HEK293 (cell line): ENCODE results near the gene QSOX1.

Source experiments
- EGR2 ChIP-seq: fragments of 450-650 bp; formaldehyde crosslinking; IDR thresholded peaks from 2 replicates; pipeline ENCODE4 v1.5.1; 2016; ENCODE audit warnings: low read depth, missing biosample characterization, missing genetic modification characterization
- GLIS2 ChIP-seq: fragments of 450-650 bp; formaldehyde crosslinking; IDR thresholded peaks from 2 replicates; pipeline ENCODE4 v1.5.1; 2016; ENCODE audit warnings: missing biosample characterization, missing genetic modification characterization
- IKZF3 ChIP-seq: fragments of 450-650 bp; IDR thresholded peaks from 2 replicates; pipeline ENCODE4 v1.5.0; 2018; ENCODE audit warnings: missing biosample characterization, mild to moderate bottlenecking, missing genetic modification characterization, moderate library complexity
- KLF8 ChIP-seq: fragments of 450-650 bp; formaldehyde crosslinking; IDR thresholded peaks from 2 replicates; pipeline ENCODE4 v1.5.1; 2016; ENCODE audit warnings: missing biosample characterization, missing genetic modification characterization
- SP3 ChIP-seq: fragments of 450-650 bp; formaldehyde crosslinking; IDR thresholded peaks from 2 replicates; pipeline ENCODE4 v1.5.1; 2016; ENCODE audit warnings: missing biosample characterization, missing genetic modification characterization
- SP7 ChIP-seq: fragments of 450-650 bp; formaldehyde crosslinking; IDR thresholded peaks from 2 replicates; pipeline ENCODE4 v1.5.1; 2016; ENCODE audit warnings: missing biosample characterization, missing genetic modification characterization
- YY2 ChIP-seq: fragments of 450-650 bp; formaldehyde crosslinking; IDR thresholded peaks from 2 replicates; pipeline ENCODE4 v1.5.1; 2016; ENCODE audit warnings: missing biosample characterization, missing genetic modification characterization
- ZBTB17 ChIP-seq: fragments of 450-650 bp; formaldehyde crosslinking; IDR thresholded peaks from 2 replicates; pipeline ENCODE4 v1.5.1; 2016; ENCODE audit warnings: missing biosample characterization, missing genetic modification characterization
- ZBTB26 ChIP-seq: fragments of 450-650 bp; formaldehyde crosslinking; optimal IDR thresholded peaks from 2 replicates; pipeline ENCODE3; 2016; ENCODE audit warnings: missing biosample characterization, mild to moderate bottlenecking, missing genetic modification characterization
- ZBTB44 ChIP-seq: fragments of 450-650 bp; IDR thresholded peaks from 2 replicates; pipeline ENCODE4 v1.5.1; 2018; ENCODE audit warnings: missing biosample characterization, mild to moderate bottlenecking, missing genetic modification characterization
- ZBTB6 ChIP-seq: fragments of 450-650 bp; formaldehyde crosslinking; IDR thresholded peaks from 2 replicates; pipeline ENCODE4 v1.5.1; 2017; ENCODE audit warnings: missing biosample characterization, missing genetic modification characterization
- ZNF138 ChIP-seq: fragments of 450-650 bp; formaldehyde crosslinking; IDR thresholded peaks from 2 replicates; pipeline ENCODE4 v1.5.1; 2016; ENCODE audit warnings: missing biosample characterization, missing genetic modification characterization, borderline replicate concordance
- ZNF169 ChIP-seq: fragments of 450-650 bp; formaldehyde crosslinking; IDR thresholded peaks from 2 replicates; pipeline ENCODE4 v1.5.1; 2016; ENCODE audit warnings: missing biosample characterization, missing genetic modification characterization
- ZNF23 ChIP-seq: fragments of 450-650 bp; formaldehyde crosslinking; IDR thresholded peaks from 2 replicates; pipeline ENCODE4 v1.5.1; 2016; ENCODE audit warnings: missing biosample characterization, missing genetic modification characterization, borderline replicate concordance
- ZNF239 ChIP-seq: fragments of 450-650 bp; formaldehyde crosslinking; IDR thresholded peaks from 2 replicates; pipeline ENCODE4 v1.5.1; 2016; ENCODE audit warnings: missing biosample characterization, missing genetic modification characterization
- ZNF274 ChIP-seq, 2 experiments: fragments of 200-500 bp in 1 of 2; fragments of 450-650 bp in 1 of 2; sonication (Bioruptor generic) in 1 of 2; formaldehyde crosslinking in 1 of 2; IDR thresholded peaks; 2 replicates each; pipeline versions ENCODE4 v1.5.1 to v1.6.1; 2014 to 2016; ENCODE audit warnings: borderline replicate concordance in 1 of 2, inconsistent platforms in 1 of 2, low read length in 1 of 2, missing biosample characterization in 1 of 2, missing genetic modification characterization in 1 of 2
- ZNF292 ChIP-seq: fragments of 450-650 bp; formaldehyde crosslinking; IDR thresholded peaks from 2 replicates; pipeline ENCODE4 v1.5.1; 2016; ENCODE audit warnings: low read depth, missing biosample characterization, missing genetic modification characterization, borderline replicate concordance
- ZNF341 ChIP-seq: fragments of 450-650 bp; formaldehyde crosslinking; IDR thresholded peaks from 2 replicates; pipeline ENCODE4; 2016; ENCODE audit warnings: low read depth, missing biosample characterization, missing genetic modification characterization
- ZNF416 ChIP-seq: fragments of 450-650 bp; formaldehyde crosslinking; IDR thresholded peaks from 2 replicates; pipeline ENCODE4 v1.5.1; 2016; ENCODE audit warnings: missing biosample characterization, missing genetic modification characterization
- ZNF518A ChIP-seq: fragments of 450-650 bp; formaldehyde crosslinking; conservative IDR thresholded peaks from 2 replicates; pipeline ENCODE4 v1.5.1; 2016; ENCODE audit warnings: low read depth, missing biosample characterization, missing genetic modification characterization
- ZNF544 ChIP-seq: fragments of 450-650 bp; formaldehyde crosslinking; IDR thresholded peaks from 2 replicates; pipeline ENCODE4 v1.5.0; 2017; ENCODE audit warnings: missing biosample characterization, missing genetic modification characterization
- ZNF561 ChIP-seq: fragments of 450-650 bp; IDR thresholded peaks from 2 replicates; pipeline ENCODE4 v1.5.1; 2018; ENCODE audit warnings: missing biosample characterization, missing genetic modification characterization, borderline replicate concordance
- ZNF600 ChIP-seq: fragments of 450-650 bp; formaldehyde crosslinking; IDR thresholded peaks from 2 replicates; pipeline ENCODE4 v1.5.1; 2016; ENCODE audit warnings: missing biosample characterization, missing genetic modification characterization
- ZNF670 ChIP-seq: fragments of 450-650 bp; formaldehyde crosslinking; IDR thresholded peaks from 2 replicates; pipeline ENCODE4 v1.5.1; 2016; ENCODE audit warnings: missing biosample characterization, missing genetic modification characterization, low read depth
- ZNF701 ChIP-seq: fragments of 450-650 bp; formaldehyde crosslinking; IDR thresholded peaks from 2 replicates; pipeline ENCODE4 v1.5.1; 2016; ENCODE audit warnings: missing biosample characterization, missing genetic modification characterization
- ZNF768 ChIP-seq: fragments of 450-650 bp; formaldehyde crosslinking; IDR thresholded peaks from 2 replicates; pipeline ENCODE4 v1.5.1; 2018; ENCODE audit warnings: missing biosample characterization, mild to moderate bottlenecking, missing genetic modification characterization
- ZNF791 ChIP-seq: fragments of 450-650 bp; formaldehyde crosslinking; IDR thresholded peaks from 2 replicates; pipeline ENCODE4 v1.5.1; 2016; ENCODE audit warnings: missing biosample characterization, missing genetic modification characterization
- ZNF843 ChIP-seq: fragments of 450-650 bp; formaldehyde crosslinking; IDR thresholded peaks from 2 replicates; pipeline ENCODE4 v1.5.1; 2016; ENCODE audit warnings: missing biosample characterization, missing genetic modification characterization
- TF ChIP-seq, protein P1 (sequence below): fragments of 450-650 bp; formaldehyde crosslinking; IDR thresholded peaks from 2 replicates; pipeline ENCODE4 v1.5.1; 2016; ENCODE audit warnings: missing biosample characterization, missing genetic modification characterization

The QSOX1 gene

GRCh38 chr1:180167721-180168467 is 13.2 kb downstream of the QSOX1 start (continued):
- TF ChIP-seq, protein P1, sequence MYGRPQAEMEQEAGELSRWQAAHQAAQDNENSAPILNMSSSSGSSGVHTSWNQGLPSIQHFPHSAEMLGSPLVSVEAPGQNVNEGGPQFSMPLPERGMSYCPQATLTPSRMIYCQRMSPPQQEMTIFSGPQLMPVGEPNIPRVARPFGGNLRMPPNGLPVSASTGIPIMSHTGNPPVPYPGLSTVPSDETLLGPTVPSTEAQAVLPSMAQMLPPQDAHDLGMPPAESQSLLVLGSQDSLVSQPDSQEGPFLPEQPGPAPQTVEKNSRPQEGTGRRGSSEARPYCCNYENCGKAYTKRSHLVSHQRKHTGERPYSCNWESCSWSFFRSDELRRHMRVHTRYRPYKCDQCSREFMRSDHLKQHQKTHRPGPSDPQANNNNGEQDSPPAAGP (tag by site-specific recombination): peak; percentile 93
- TF ChIP-seq ZNF341 (tag by site-specific recombination) (peak; percentile 48), SP3 (tag by site-specific recombination) (peak; percentile 66), ZBTB17 (tag by site-specific recombination) (no peak), ZNF791 (tag by site-specific recombination) (no peak), YY2 (tag by site-specific recombination) (no peak), ZNF169 (tag by site-specific recombination) (no peak), KLF8 (tag by site-specific recombination) (0 out of 2 replicates have a peak, but pooled peaks have one; percentile 19), ZNF600 (tag by site-specific recombination) (peak; percentile 33; the same call in 1 of the 2 replicates), ZBTB26 (tag by site-specific recombination) (no peak), GLIS2 (0 out of 2 replicates have a peak, but pooled peaks have one; percentile 37), ZNF768 (no peak), ZNF138 (tag by site-specific recombination) (no peak), ZNF701 (no peak), ZBTB44 (no peak), ZNF843 (tag by site-specific recombination) (no peak), ZBTB6 (tag by site-specific recombination) (no peak), ZNF544 (tag by site-specific recombination) (no peak), EGR2 (tag by site-specific recombination) (no peak), ZNF670 (tag by site-specific recombination) (no peak), ZNF561 (0 out of 2 replicates have a peak, but pooled peaks have one; percentile 41), ZNF239 (tag by site-specific recombination) (no peak), ZNF274 (IDR thresholded peaks at IDR 0.05; ENCODE audit: low read length) (no peak), ZNF274 (tag by site-specific recombination; IDR thresholded peaks at IDR 0.05; ENCODE audit: borderline replicate concordance) (no peak), ZNF292 (no peak), ZNF23 (tag by site-specific recombination) (no peak), IKZF3 (tag by site-specific recombination) (no peak), ZNF518A (tag by site-specific recombination) (no peak), SP7 (tag by site-specific recombination) (peak; percentile 76), ZNF416 (no peak)
